GM18951 (cell line): Measurements from ENCODE around the gene QARS1.

Experiments
- POLR2A ChIP-seq: IDR thresholded peaks from 4 replicates; pipeline ENCODE4 v1.6.1; 2011; ENCODE audit warnings: mild to moderate bottlenecking; ENCODE audit not compliant: insufficient read length, insufficient read depth; ENCODE audit errors: extremely low read depth
- in situ Hi-C: fragments of 300-500 bp; cut with MboI; formaldehyde crosslinking; loops from one replicate; pipeline ENCODE4 v1.12.0; 2022; ENCODE audit warnings: low sequenced_read_pairs, mixed read lengths, inconsistent platforms; ENCODE audit not compliant: unreplicated experiment

Gene QARS1

GRCh38 chr3:49104052-49104426 is 518 bp downstream of the QARS1 start:
- in situ Hi-C loops, result no loop called here
- TF ChIP-seq POLR2A, result no peak

DNA sequence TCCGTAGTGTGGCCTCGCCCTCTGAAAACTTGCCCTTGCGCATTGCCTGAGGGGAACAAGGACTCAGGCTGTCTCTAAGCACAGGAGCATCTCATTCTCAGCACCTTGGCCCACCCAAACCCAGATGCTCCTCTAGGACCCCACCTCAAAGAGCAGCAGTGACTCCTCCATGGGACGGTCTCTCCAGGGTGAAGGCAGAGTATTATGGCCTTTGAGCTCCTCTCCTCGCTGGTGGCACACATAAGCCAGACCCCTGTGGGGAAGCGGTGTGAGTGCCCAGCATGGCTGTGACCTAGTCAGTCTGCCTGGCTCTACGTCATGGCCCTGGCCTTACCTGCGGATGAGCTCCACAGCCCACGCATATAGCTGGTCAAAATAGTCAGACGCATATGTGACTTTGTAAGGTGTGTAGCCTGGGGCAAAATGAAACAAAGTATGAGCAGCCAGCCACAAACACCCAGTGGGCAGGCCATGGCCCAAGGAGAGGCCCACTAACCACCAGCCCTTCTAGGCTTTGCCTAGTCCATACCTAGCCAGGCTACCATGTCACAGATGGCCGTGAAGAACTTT is 4.4 kb downstream of the QARS1 start:
- no peak for TF ChIP-seq POLR2A
- in situ Hi-C loops, result no loop called here

GRCh38 chr3:49098910-49099630 is 5.5 kb downstream of the QARS1 start:
- no peak for TF ChIP-seq POLR2A
- in situ Hi-C loops, result no loop called here

DNA sequence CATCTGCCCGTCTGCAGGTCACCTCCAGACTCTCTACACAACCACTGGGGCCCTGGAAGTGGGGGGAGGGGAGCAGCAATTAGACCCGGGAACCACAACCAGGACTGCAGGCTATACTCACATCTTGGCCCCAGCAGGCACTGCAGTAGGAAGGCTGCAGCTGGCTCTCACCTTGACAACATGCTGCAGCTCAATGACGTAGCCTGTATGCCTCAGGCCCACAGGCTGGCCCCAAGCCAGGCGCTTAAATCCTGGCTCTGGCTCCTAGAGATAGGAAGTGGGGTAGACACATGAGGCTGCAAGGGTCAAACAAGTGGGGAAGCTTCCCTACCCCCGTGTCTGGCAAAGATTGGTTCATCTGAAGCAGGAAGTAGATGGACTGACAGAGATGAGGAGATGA is 6.1 kb downstream of the QARS1 start:
- in situ Hi-C loops, result no loop called here

DNA sequence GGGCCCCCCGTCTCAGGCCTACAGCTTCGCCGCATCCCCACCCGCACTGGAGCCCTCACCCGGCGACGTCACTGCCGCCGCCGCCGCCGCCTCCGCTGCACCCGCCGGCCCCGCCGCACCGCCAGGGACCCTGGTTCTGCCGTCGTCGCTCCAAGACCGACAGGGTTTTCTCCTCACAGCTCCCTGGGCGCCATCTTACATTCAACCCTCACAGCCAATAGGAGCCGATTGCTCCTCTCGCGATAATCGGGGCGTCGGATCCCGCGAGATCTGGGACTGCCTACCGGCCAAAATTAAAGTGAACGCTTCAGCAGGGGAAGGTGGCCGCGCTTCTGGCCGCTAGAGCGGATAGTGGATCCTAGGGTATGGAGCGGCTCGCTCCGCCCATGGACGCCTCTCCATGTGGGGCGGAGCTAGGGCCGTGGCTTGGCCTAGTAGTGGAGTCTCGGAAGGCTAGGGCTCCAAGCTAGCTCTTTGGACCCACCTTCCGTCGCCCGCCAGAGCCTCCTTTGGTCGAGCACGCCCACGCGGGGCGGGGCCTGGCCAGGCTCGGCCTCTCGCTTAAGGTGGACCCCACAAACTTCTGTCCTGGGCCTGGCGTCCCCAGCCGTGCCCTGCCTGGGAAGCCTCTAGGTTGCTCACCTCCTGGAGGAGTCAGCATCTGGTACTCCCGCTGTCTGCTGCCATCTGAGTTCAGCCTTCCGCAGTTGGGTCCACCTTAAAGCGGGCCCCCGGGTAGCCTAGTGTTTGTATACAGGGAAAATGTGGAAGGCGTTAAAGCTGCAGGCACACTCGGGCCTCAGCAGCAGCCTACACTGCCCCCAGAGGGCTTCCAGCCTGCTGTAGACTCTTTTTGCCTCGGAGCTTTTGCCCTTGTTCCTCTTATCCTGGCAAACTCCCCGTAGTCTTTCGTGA is 10.4 kb downstream of the QARS1 start, which contains the start of gene QRICH1:
QRICH1 (minus strand) TSS at position 219 of the 915 bp plus-strand sequence. CDS start 17,054 bp downstream, outside the sequence.
- TF ChIP-seq POLR2A, result peak; percentile 78
- in situ Hi-C loops, result no loop called here

More for the DNA sequence above, 6.1 kb downstream of the QARS1 start:
- no peak for TF ChIP-seq POLR2A

DNA sequence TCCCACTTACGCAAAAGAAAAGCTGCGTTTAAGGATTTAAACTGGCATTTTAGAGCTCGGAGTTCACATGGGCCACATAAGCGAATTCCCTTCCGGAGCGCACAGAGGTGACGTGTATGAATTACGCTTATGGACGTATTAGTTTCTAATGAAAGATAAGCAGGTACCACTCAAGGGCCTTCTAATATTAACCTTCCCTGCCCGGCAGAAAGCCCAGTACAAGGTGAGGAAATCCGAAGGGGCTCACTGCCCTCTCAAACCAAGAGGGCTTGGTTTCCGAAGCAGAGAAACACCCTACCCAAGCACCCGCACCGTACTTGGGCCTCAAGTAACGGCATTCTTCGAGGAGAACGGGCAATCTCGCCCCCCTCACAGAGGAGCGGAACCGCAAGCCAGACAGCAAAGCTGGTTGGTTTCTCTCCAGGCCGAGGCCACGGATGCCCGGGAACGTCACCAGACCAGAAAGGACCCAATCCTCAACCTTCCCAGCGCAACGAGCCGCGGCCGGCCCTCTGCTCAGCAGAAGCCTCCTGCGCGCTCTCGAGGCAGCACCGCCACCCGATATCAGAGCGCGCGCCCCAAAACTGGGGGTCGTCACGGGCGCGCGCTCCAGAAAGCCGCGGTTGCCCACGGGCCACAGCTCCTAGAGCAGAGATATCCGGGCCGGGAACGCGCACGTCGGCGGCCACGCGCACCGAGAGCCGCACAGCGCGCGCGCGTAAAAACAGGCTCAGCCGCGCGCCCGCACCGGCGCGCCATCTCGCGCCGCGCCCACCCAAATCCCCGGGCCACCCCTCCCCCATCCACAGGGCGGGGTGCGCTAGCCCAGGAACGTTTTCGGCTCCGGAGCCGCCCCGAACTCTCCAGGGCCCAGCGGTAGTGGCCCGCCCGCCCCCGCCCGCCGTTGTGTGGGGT is 11.4 kb downstream of the QARS1 start:
- no peak for TF ChIP-seq POLR2A
- in situ Hi-C loops, result no loop called here

DNA sequence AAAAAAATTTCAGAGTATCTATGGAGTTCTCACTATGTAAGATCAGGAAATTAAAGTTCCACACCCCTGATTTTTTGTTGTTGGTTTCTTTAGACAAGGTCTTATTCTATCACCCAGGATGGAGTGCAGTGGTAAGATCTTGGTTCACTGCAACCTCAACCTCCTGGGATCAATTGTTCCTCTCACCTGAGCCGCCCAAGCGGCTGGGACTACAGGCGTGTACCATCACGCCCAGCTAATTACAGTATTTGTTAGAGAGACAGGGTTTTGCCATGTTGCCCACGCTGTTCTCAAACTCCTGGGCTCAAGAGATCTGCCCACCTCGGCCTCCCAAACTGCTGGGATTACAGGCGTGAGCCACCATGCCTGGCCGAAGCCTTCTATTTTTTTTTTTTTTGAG is 23.1 kb downstream of the QARS1 start:
- no peak for TF ChIP-seq POLR2A
- in situ Hi-C loops, result no loop called here

- in situ Hi-C loops, result no loop called here
These were observed 25.3 kb downstream of the QARS1 start for GRCh38 chr3:49079270-49079669.

DNA sequence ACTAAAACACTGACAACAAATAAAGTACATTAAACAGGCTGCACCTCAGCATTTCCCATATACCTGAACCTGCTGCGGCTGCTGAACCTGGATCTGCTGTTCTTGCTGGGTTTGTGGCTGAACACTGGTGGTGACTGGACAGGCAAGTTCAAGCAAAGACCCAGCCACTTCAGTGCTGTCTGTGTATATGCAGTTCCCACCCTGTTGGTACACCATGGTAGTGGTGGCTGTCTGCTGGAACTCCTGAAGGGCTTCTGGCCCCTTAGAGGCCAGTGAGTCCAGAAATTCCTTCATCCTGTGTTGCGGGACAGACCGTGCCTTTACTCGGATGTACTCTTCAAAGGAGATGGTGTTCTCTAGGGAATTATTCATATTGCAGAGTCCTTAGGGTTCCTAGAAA is 27.9 kb downstream of the QARS1 start:
- TF ChIP-seq POLR2A, result no peak
- in situ Hi-C loops, result no loop called here

More at GRCh38 chr3:49079270-49079669, 25.3 kb downstream of the QARS1 start:
- no peak for TF ChIP-seq POLR2A

DNA sequence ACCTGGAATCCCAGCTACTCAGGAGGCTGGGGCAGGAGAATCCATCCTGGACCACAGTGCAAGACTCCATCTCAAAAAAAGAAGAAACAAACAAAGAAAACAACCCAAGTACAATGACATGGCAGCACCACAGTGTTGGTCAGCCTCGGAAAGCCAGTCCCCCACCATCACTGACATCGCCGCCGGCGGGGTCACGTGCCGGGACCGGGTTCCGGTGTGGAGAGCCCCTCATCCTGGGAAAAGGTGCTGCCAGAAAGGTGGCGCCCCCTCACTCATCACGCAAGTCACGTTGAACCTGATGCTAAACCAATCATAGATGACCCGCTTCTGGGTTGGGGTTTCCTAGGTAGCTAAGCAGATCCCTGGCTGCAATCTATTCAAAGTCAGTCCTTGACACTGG is 28.4 kb downstream of the QARS1 start:
- no peak for TF ChIP-seq POLR2A
- in situ Hi-C loops, result no loop called here

- in situ Hi-C loops, result no loop called here
These were observed 46.5 kb downstream of the QARS1 start for GRCh38 chr3:49058011-49058410.

GRCh38 chr3:49057268-49057667 is 47.3 kb downstream of the QARS1 start:
- no peak for TF ChIP-seq POLR2A
- in situ Hi-C loops, result no loop called here

More at GRCh38 chr3:49058011-49058410, 46.5 kb downstream of the QARS1 start:
- TF ChIP-seq POLR2A, result no peak
